H9 (cell line): Measurements from ENCODE around the gene P2RY4. TPM values are rescaled to one million over a fixed set of nuclear protein-coding genes. Genes with fewer than 3 reads are reported as not detected.

Experiments used
- DNase-seq: peaks from one replicate; pipeline ENCODE4 v3.0.0-alpha.2; 2017
- H2AFZ ChIP-seq: one replicate; pipeline ENCODE4 v1.6.1; 2013; ENCODE audit warnings: mild to moderate bottlenecking, low read length, control low read depth, moderate library complexity
- H2AK5ac ChIP-seq: 2 replicates; pipeline ENCODE4 v1.6.1; 2013; ENCODE audit warnings: low read length, control low read depth, mixed read lengths; ENCODE audit not compliant: insufficient read length
- H2BK120ac ChIP-seq: one replicate; pipeline ENCODE4 v1.6.1; 2013; ENCODE audit warnings: low read depth, mild to moderate bottlenecking, low read length, control low read depth, inconsistent platforms; ENCODE audit not compliant: poor library complexity, severe bottlenecking
- H2BK12ac ChIP-seq: 2 replicates; pipeline ENCODE4 v1.6.1; 2013; ENCODE audit warnings: low read length, control low read depth, mixed read lengths, low read depth; ENCODE audit not compliant: insufficient read length
- H2BK15ac ChIP-seq: 2 replicates; pipeline ENCODE4 v1.6.1; 2013; ENCODE audit warnings: low read depth, low read length, control low read depth
- H2BK20ac ChIP-seq: one replicate; pipeline ENCODE4 v1.6.1; 2013; ENCODE audit warnings: low read depth, mild to moderate bottlenecking, low read length, control low read depth, inconsistent platforms; ENCODE audit not compliant: poor library complexity, severe bottlenecking
- H2BK5ac ChIP-seq: 2 replicates; pipeline ENCODE4 v1.6.1; 2013; ENCODE audit warnings: low read length, control low read depth, mixed read lengths; ENCODE audit not compliant: insufficient read length
- H3K14ac ChIP-seq: 2 replicates; pipeline ENCODE4 v1.6.1; 2013; ENCODE audit warnings: low read length, control low read depth; ENCODE audit not compliant: insufficient read depth
- H3K18ac ChIP-seq: 2 replicates; pipeline ENCODE4 v1.6.1; 2013; ENCODE audit warnings: low read depth, mild to moderate bottlenecking, mixed read lengths, low read length, control low read depth; ENCODE audit not compliant: insufficient read length
- H3K23ac ChIP-seq: 2 replicates; pipeline ENCODE4 v1.6.1; 2013; ENCODE audit warnings: low read length, control low read depth, mixed read lengths, low read depth; ENCODE audit not compliant: insufficient read length
- H3K23me2 ChIP-seq: 2 replicates; pipeline ENCODE4 v1.6.1; 2013; ENCODE audit warnings: low read depth, mild to moderate bottlenecking, mixed read lengths, low read length, control low read depth; ENCODE audit not compliant: insufficient read length, poor library complexity, severe bottlenecking
- H3K27ac ChIP-seq: 2 replicates; pipeline ENCODE4 v1.5.1; 2013; ENCODE audit warnings: low read length, control low read depth, mixed read lengths, low read depth; ENCODE audit not compliant: insufficient read length
- H3K27me3 ChIP-seq: 2 replicates; pipeline ENCODE4 v1.6.1; 2013; ENCODE audit warnings: low read length, control low read depth, inconsistent platforms; ENCODE audit not compliant: insufficient read depth
- H3K4ac ChIP-seq: 2 replicates; pipeline ENCODE4 v1.6.1; 2013; ENCODE audit warnings: low read depth, mild to moderate bottlenecking, control low read depth, inconsistent platforms, low read length, moderate library complexity
- H3K4me1 ChIP-seq: 2 replicates; pipeline ENCODE4 v1.6.1; 2013; ENCODE audit warnings: low read length, control low read depth, inconsistent platforms; ENCODE audit not compliant: insufficient read depth
- H3K4me2 ChIP-seq: 2 replicates; pipeline ENCODE4 v1.6.1; 2013; ENCODE audit warnings: low read length, control low read depth, mixed read lengths; ENCODE audit not compliant: insufficient read length, insufficient read depth
- H3K56ac ChIP-seq: 2 replicates; pipeline ENCODE4 v1.6.1; 2013; ENCODE audit warnings: low read depth, mild to moderate bottlenecking, mixed read lengths, low read length, control low read depth; ENCODE audit not compliant: insufficient read length
- H3K79me1 ChIP-seq: 2 replicates; pipeline ENCODE4 v1.6.1; 2013; ENCODE audit warnings: low read depth, mild to moderate bottlenecking, moderate library complexity, low read length, control low read depth, inconsistent platforms; ENCODE audit not compliant: insufficient read depth, poor library complexity, severe bottlenecking
- H3K79me2 ChIP-seq: 2 replicates; pipeline ENCODE4 v1.6.1; 2013; ENCODE audit warnings: low read length, control low read depth, inconsistent platforms; ENCODE audit not compliant: insufficient read depth
- H3K9ac ChIP-seq: 2 replicates; pipeline ENCODE4 v1.6.1; 2013; ENCODE audit warnings: low read length, control low read depth, mixed read lengths; ENCODE audit not compliant: insufficient read length; ENCODE audit errors: extremely low read depth
- H3K9me3 ChIP-seq: one replicate; pipeline ENCODE4 v1.6.1; 2013; ENCODE audit warnings: low read depth, low read length, inconsistent platforms; ENCODE audit not compliant: control insufficient read depth
- H3T11ph ChIP-seq: one replicate; pipeline ENCODE4 v1.6.1; 2013; ENCODE audit warnings: mild to moderate bottlenecking, low read length, control low read depth, inconsistent platforms
- H4K20me1 ChIP-seq: one replicate; pipeline ENCODE4 v1.6.1; 2013; ENCODE audit not compliant: control insufficient read depth, insufficient read length, insufficient read depth
- H4K5ac ChIP-seq: 2 replicates; pipeline ENCODE4 v1.6.1; 2013; ENCODE audit warnings: low read depth, mild to moderate bottlenecking, mixed read lengths, low read length, control low read depth; ENCODE audit not compliant: insufficient read length
- H4K8ac ChIP-seq: replicated peaks from 2 replicates; pipeline ENCODE4 v1.6.1; 2013; ENCODE audit warnings: low read length, control low read depth, mixed read lengths, low read depth; ENCODE audit not compliant: insufficient read length
- H4K91ac ChIP-seq: 2 replicates; pipeline ENCODE4 v1.6.1; 2013; ENCODE audit warnings: low read depth, mild to moderate bottlenecking, moderate library complexity, mixed read lengths, low read length, control low read depth; ENCODE audit not compliant: insufficient read length
- H3K27ac Mint-ChIP-seq, 3 experiments: 2 replicates in 2 of 3; 3 replicates in 1 of 3; pipeline ENCODE4 v1.8.0; 2020 to 2021; ENCODE audit warnings: mixed read lengths in 3 of 3, mild to moderate bottlenecking in 1 of 3, moderate library complexity in 1 of 3
- H3K27me3 Mint-ChIP-seq: 2 replicates; pipeline ENCODE4 v1.8.0; 2021; ENCODE audit warnings: low read depth, mild to moderate bottlenecking, moderate library complexity, mixed read lengths
- H3K36me3 Mint-ChIP-seq, 3 experiments: 2 replicates in 2 of 3; 3 replicates in 1 of 3; pipeline ENCODE4 v1.8.0; 2020 to 2021; ENCODE audit warnings: low read depth in 3 of 3, mixed read lengths in 3 of 3; ENCODE audit not compliant: insufficient read depth in 1 of 3
- H3K4me1 Mint-ChIP-seq, 2 experiments: 2 replicates each; pipeline ENCODE4 v1.8.0; 2020; ENCODE audit warnings: mixed read lengths in 2 of 2
- H3K4me3 Mint-ChIP-seq, 2 experiments: 2 replicates in 1 of 2; 3 replicates in 1 of 2; pipeline ENCODE4 v1.8.0; 2020 to 2021; ENCODE audit warnings: mild to moderate bottlenecking in 2 of 2, mixed read lengths in 2 of 2, moderate library complexity in 1 of 2
- H3K9me3 Mint-ChIP-seq, 2 experiments: 2 replicates in 1 of 2; 3 replicates in 1 of 2; pipeline ENCODE4 v1.8.0; 2020; ENCODE audit warnings: mild to moderate bottlenecking in 2 of 2, mixed read lengths in 2 of 2, moderate library complexity in 1 of 2
- CTCF ChIP-seq: fragments of 200-600 bp; sonication (generic); conservative IDR thresholded peaks from 3 replicates; pipeline ENCODE4 v1.8.0; 2021; ENCODE audit warnings: antibody characterized with exemption, mild to moderate bottlenecking
- WGBS: extraction: QIAGEN DNeasy Blood & Tissue Kit; methylation state at CpG from one replicate; pipeline ENCODE4 v1.1.7; 2013; ENCODE audit warnings: missing lambda C conversion rate, low lambda C conversion rate, mixed read lengths; ENCODE audit not compliant: insufficient read length; ENCODE audit errors: extremely low coverage; 5-methylcytosine and 5-hydroxymethylcytosine counted together
- total RNA-seq: library from RNA; stranded (reverse); gene quantifications from 2 replicates; pipeline ENCODE4 v1.2.1, GENCODE V29; 2021

P2RY4 gene
- total RNA-seq, 1 experiment from 2014 or later: not detected

- H3K23ac ChIP-seq: no peak within 1 kb of the TSS
- peaks cover 11 to 36% (median 13%) of the 10 kb centered on the region in 3 experiments for H3K36me3 Mint-ChIP-seq
- no peak within 1 kb of the TSS for H2AK5ac ChIP-seq
These were observed 21.9 kb upstream of the P2RY4 start, which contains the start of gene RAB41 for GRCh38 chrX:70281951-70282350. RAB41 (plus strand) TSS chrX:70282172; CDS start chrX:70282218, 46 bp downstream.

More at GRCh38 chrX:70281951-70282350, 21.9 kb upstream of the P2RY4 start, which contains the start of gene RAB41:
- DNase-seq: no peak
- Histone ChIP-seq H3K79me2 (no peaks in the 10 kb centered on the region), H2BK15ac (no peak within 1 kb of the TSS), H3K79me1 (no peaks in the 10 kb centered on the region), H3K4me1 (no peaks in the 10 kb centered on the region), H3K4me2 (no peak within 1 kb of the TSS), H2BK20ac (no peak within 1 kb of the TSS), H2BK120ac (no peak within 1 kb of the TSS), H3K18ac (no peak within 1 kb of the TSS), H3K23me2 (no peaks in the 10 kb centered on the region), H2AFZ (no peak within 1 kb of the TSS), H3K27me3 (no peaks in the 10 kb centered on the region), H4K91ac (no peak within 1 kb of the TSS), H4K5ac (no peak within 1 kb of the TSS), H3K9ac (no peak within 1 kb of the TSS), H3K27ac (no peak within 1 kb of the TSS), H3K9me3 (peaks cover 74% of the 10 kb centered on the region), H3K56ac (no peak within 1 kb of the TSS), H3K14ac (no peak within 1 kb of the TSS), H4K8ac (no peak within 1 kb of the TSS), H2BK12ac (no peak within 1 kb of the TSS), H2BK5ac (no peak within 1 kb of the TSS), H4K20me1 (no peaks in the 10 kb centered on the region), H3T11ph (no peak within 1 kb of the TSS), H3K4ac (no peak within 1 kb of the TSS)
- WGBS: no CpG with 5 or more reads among the region's 21 CpGs
- Mint-ChIP-seq H3K9me3 (peaks cover 78 to 85% of the 10 kb centered on the region in 2 experiments), H3K4me1 (no peaks in the 10 kb centered on the region), H3K4me3 (no peak within 1 kb of the TSS), H3K27me3 (no peaks in the 10 kb centered on the region; the same call in 1 of the 2 replicates), H3K27ac (no peak within 1 kb of the TSS; a peak in 1 of 7 replicates)
- TF ChIP-seq CTCF: no peak
